ENCODE measurements around the gene SLC22A23.

SLC22A23 gene

GRCh38 chr6:3468585-3468984 is 11.7 kb upstream of the SLC22A23 start:
- DNase-seq = no peak

GRCh38 chr6:3467996-3468395 is 11.1 kb upstream of the SLC22A23 start:
- no peak for DNase-seq

GRCh38 chr6:3466488-3467219 is 9.8 kb upstream of the SLC22A23 start:
- DNase-seq = no peak

- no peak for DNase-seq
Measured at GRCh38 chr6:3460253-3460652, 3.4 kb upstream of the SLC22A23 start.

DNA sequence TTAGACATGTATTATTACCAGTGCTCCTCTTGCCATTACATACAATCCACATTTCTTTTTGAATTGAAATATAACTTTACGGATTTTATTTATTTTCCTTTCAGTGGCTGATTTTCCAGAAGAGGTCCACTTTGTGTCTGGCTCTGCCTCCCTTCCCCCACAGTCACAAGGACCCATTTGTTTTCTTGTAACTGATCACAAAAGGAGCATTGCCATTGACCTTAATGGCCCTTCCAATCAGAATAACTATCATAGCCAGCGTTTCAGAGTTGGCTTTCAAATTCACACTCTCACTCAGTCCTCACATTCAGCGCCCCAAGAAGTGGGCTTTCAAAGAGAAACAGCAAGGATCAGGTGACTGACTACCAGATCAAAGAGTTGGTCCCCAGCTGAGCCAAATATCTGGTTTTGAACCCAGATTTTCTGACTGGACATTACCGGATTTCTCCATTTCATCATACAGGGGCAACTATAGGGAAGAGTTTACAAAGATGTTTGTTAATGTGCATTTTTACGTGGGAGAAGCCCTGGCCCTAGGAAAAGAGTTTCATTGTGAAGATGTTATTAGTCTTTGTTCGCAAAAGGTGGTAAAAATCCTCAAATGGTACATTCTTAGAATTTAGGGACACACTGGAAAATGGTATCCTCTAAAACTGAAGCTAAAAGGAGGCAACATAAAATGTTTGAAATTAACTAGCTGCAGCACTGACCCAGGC is 2.0 kb upstream of the SLC22A23 start:
- DNase-seq = no peak

GRCh38 chr6:3457710-3458602 is 1.1 kb upstream of the SLC22A23 start:
- no peak for DNase-seq

- DNase-seq = no peak
Measured at GRCh38 chr6:3456395-3456897, 404 bp downstream of the SLC22A23 start.

DNA sequence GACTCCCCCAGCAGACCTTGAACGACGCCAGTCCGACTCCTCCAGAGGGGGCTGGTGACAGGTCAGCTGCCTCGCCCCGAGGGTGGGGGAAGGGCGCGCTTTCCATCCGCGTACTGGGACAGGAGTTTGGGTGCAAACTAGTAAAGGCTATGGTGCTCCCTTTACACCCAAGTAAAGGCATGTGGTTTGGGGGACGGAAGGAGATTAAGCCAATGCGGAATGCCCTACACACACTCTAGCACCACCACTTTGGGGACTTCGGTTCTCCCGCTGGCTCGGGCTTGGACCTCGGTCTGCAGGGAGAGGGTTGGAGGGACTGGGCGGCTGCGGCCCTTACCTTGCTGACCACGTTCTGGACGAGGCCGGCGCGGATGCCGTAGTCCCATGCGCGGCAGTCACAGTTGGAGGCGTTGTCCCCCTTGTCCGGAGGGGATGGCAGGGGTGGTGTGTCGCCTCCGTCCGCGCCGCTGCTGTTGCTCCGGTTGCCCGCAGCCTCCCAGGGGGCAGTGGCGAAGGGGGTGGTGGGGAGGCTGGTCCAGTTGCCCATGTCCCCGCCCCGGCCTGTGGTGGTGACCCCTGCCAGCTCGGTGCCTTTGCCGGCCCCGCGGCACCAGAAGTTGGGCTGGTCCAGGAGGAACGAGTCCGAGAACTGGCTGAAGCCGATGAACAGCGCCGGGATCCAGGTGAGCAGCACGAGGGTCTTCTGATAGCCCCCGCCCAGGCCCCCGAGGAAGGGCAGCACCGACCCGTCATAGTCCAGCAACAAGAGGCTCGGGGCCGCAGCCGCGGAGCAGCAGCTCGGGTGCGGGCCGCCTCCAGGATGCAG is 1.1 kb downstream of the SLC22A23 start:
- DNase-seq = no peak

DNA sequence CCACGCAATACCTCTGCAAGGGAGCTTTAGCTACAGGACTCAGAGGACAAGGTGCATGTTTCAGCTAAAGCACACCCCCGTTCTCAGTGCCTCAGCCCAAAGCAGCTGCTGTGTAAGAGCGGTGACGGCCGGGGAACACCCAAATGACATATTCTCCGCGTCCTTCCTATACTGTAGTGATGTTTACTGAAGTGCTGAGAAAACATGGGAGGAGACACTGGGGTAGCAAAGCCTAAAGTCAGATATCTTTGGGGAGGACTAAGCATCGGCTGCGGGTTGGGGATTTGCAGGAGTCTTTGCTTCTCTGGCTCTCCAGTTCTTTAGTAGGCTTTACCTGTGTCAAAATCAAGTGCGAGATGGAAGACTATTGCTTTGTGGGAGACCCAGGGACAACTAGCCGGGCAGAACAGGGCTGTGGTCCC is 1.7 kb downstream of the SLC22A23 start:
- DNase-seq = peak; percentile 43

GRCh38 chr6:3454273-3455010 is 2.4 kb downstream of the SLC22A23 start:
- no peak for DNase-seq

DNA sequence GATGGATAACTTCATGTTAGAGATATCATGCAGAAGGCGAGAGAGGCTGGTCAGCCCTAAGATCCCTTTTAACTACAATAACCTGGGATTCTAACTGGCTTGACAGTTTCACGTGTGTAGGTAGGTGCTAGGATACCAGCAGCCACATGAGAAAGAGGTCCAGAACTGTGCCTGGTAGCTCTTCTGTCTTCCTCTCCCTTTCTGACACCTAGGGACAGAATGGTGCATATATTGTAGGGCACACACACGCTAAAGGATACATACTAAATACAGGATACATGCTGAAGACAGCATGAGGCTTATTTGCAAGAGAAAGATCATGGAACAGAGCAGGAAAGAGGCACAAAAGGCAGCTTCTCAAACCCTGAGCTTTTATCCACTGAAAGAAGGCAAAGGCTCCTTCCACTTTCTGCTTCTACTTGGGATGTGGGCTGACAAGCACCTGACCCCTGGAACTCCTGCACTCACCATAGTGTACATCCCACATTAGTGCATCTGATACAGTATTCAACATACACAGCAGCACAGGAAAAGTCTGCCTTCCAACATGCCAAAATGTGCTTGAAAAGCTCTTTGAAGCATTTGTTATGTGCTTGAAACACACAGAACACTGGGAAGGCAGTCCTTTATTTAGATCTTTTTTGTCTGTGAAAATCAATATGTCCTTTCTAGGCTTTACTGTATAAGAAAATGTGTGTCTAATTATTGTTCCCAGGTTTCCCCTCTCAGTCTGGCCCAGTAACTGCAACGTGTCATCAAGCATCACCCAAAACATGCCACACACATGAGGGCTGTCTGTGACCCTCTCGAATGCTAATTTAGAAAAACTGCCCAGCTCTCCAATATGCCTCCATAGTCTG is 3.2 kb downstream of the SLC22A23 start:
- no peak for DNase-seq

DNA sequence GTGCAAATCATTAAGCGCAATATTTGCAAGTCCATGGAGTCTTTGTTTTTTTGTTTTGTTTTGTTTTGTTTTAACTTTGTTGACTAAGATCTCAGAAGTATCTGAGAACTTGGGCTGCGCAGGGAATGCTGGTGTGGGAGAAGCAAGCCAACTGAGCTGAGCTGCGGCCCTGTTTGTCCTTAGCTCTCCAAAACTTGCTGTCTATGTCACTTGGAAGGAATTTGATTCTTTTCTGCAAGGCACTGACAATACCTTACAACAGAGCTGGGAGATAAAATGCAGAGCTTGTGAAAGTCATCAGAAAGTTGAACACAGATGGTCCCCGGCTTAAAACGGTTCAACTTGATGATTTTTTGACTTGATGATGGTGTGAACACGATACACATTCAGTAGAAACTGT is 5.4 kb downstream of the SLC22A23 start:
- no peak for DNase-seq

GRCh38 chr6:3450888-3451287 is 6.0 kb downstream of the SLC22A23 start:
- DNase-seq = no peak

GRCh38 chr6:3449750-3450305 is 7.0 kb downstream of the SLC22A23 start:
- no peak for DNase-seq

DNA sequence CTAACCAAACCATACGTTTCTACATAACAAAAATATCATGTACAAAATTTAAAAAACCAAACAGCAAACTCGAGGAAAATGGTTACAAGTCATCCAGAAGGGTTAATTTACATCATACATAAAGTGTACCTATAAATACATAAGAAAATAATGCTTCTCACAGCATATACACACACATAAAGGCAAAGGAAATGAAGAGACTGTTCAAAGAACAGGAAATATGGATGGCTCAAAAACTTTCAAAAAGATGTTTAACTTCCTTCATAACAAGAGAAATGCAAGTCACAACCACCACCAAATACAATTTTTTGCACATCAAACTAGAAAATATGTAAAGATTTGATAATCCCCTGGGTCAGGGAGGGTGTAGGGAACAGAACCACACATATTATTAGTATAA is 7.5 kb downstream of the SLC22A23 start:
- DNase-seq = no peak

DNA sequence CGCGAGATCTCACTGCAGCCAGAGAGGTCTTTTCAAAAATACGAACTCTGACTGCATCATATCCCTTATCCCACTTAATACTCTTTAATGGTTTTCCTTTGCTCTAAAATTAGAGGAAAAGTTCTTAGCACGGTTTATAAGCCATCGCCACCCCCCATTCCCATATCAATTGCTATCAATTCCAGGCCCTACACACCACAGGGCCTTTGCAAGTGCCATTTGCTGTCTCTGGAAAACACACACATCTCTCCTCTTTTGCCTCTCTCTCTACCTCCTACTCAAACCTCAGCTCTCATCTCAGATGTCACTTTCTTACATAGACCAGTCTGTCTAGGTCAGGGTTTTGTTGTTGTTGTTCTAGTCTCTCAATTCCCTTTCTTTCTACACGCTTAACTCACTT is 9.8 kb downstream of the SLC22A23 start:
- DNase-seq = no peak

GRCh38 chr6:3446184-3446583 is 10.7 kb downstream of the SLC22A23 start:
- no peak for DNase-seq

DNA sequence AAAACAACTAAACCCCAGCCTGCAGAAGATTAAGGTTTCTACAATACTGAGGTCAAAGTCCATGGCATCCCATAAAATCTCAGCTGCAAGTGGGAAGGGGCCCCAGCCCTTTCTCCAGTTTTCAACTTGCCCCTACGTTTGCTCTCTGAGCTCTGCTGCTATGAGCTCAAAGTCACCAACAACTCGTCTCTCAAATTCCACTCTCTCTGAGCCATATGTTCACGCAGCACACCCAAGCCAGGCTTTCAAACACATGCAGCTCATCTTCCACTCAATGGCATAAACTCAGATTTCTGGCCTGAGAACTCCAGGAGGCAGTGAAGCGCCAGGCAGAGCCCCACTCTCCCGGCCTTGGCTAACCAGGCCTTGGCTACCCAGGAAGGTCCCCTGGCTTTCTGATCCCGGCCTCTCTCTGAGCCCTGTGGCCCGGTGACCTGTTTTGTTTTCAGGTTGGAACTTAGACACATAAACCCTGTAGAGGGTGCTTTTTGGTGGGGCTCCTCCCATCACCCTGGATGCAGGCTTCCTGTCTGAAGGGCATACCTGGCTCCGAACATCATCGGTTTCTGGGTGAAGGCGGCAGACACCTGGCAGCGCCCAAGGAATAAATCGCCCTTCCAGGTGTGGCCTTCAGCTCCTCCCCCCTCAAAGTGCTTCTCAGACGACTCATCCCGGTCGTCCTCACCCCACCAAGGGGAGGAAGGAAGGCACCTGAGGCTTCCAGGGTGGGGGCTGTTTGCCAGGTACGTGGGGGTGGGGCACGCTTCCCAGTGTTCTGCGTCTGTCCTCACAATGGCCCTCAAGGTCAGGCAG is 12.4 kb downstream of the SLC22A23 start:
- DNase-seq = peak; percentile 86

GRCh38 chr6:3443221-3443515 is 13.7 kb downstream of the SLC22A23 start:
- DNase-seq = no peak

All from NCI-H2171 treated with DMSO at 0.1 percent for 48 hours (cell line).